GM18505 (cell line): ENCODE data around the gene INVS.
"Not testable (repeated sequence)": the region's sequence is repeated elsewhere in the genome, so short reads cannot be mapped to it uniquely, and the experiment has no call there.

Experiments used
- ATAC-seq: cut with Tn5 transposase; IDR thresholded peaks from one replicate; pipeline ENCODE4 v1.9.1; 2021; ENCODE audit not compliant: unreplicated experiment
- POLR2A ChIP-seq: IDR thresholded peaks from 4 replicates; pipeline ENCODE4 v1.6.1; 2011; ENCODE audit warnings: borderline replicate concordance; ENCODE audit not compliant: insufficient read depth, insufficient read length; ENCODE audit errors: extremely low read depth

Gene INVS

GRCh38 chr9:100125910-100126309, 26.9 kb downstream of the INVS start:
- ATAC-seq: no peak
- TF ChIP-seq POLR2A: no peak

GRCh38 chr9:100126423-100126822, 27.4 kb downstream of the INVS start:
- TF ChIP-seq POLR2A: no peak
- no peak for ATAC-seq

- no peak for ATAC-seq
- TF ChIP-seq POLR2A: no peak
Measured at GRCh38 chr9:100129772-100130171, 30.7 kb downstream of the INVS start.

GRCh38 chr9:100131216-100131615, 32.2 kb downstream of the INVS start:
- ATAC-seq: no peak
- TF ChIP-seq POLR2A: no peak

GRCh38 chr9:100131875-100132430, 32.9 kb downstream of the INVS start:
- no peak for TF ChIP-seq POLR2A
- no peak for ATAC-seq

GRCh38 chr9:100134731-100135130, 35.7 kb downstream of the INVS start:
- no peak for ATAC-seq
- TF ChIP-seq POLR2A: no peak

GRCh38 chr9:100136799-100137198, 37.8 kb downstream of the INVS start:
- not testable (repeated sequence) for ATAC-seq

- ATAC-seq: not testable (repeated sequence)
Measured at GRCh38 chr9:100140303-100140702, 41.3 kb downstream of the INVS start.

GRCh38 chr9:100141862-100142261, 42.8 kb downstream of the INVS start:
- not testable (repeated sequence) for ATAC-seq

GRCh38 chr9:100145167-100145934, 46.3 kb downstream of the INVS start:
- not testable (repeated sequence) for ATAC-seq

GRCh38 chr9:100145976-100146375, 46.9 kb downstream of the INVS start:
- ATAC-seq: not testable (repeated sequence)

GRCh38 chr9:100150214-100150613, 51.2 kb downstream of the INVS start:
- TF ChIP-seq POLR2A: no peak
- no peak for ATAC-seq

- ATAC-seq: peak; percentile 83
- TF ChIP-seq POLR2A: no peak
Measured at GRCh38 chr9:100160021-100160420, 61.0 kb downstream of the INVS start.

GRCh38 chr9:100167176-100167575, 68.1 kb downstream of the INVS start:
- no peak for ATAC-seq
- TF ChIP-seq POLR2A: no peak
